GM12891 (cell line): ENCODE data around the gene CDKN2AIPNL.

ENCODE experiments used
- PAX5 ChIP-seq: IDR thresholded peaks from 2 replicates; pipeline ENCODE4 v1.6.1; 2011; ENCODE audit warnings: low read length, moderate library complexity, mild to moderate bottlenecking; ENCODE audit not compliant: insufficient read depth, severe bottlenecking
- POLR2A ChIP-seq: IDR thresholded peaks from 2 replicates; pipeline ENCODE4 v1.6.1; 2011; ENCODE audit warnings: low read depth, low read length, control low read depth
- POLR2AphosphoS5 ChIP-seq: IDR thresholded peaks from 2 replicates; pipeline ENCODE4 v1.6.1; 2011; ENCODE audit warnings: low read depth, low read length, control low read depth
- POU2F2 ChIP-seq: IDR thresholded peaks from 2 replicates; pipeline ENCODE4 v1.6.1; 2011; ENCODE audit warnings: low read depth, mild to moderate bottlenecking, control low read depth, low read length, moderate library complexity
- SPI1 ChIP-seq: IDR thresholded peaks from 2 replicates; pipeline ENCODE4 v1.6.1; 2011; ENCODE audit warnings: low read depth, low read length, control low read depth
- TAF1 ChIP-seq: IDR thresholded peaks from 2 replicates; pipeline ENCODE4 v1.6.1; 2011; ENCODE audit warnings: low read depth, low read length, control low read depth

DNA sequence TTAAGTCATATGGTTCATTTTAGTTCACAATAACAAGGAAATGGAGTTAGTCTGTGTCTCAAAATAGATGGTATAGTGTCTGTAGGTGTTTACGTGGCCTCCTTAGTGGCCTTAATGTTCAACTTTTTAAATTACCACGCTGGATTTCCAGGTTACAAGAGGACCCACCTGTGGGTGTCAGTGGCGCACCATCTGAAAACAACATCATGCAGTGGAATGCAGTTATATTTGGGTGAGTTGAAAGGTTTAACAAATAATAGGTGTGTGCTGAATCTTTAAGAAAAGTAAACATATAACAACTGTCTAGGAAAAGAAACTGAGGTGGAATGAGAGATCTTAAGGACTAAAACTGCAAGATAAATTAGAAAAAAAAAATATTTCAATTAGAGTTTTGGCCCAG is 37.4 kb downstream of the CDKN2AIPNL start:
- TF ChIP-seq POLR2A (no peak), POLR2AphosphoS5 (no peak), TAF1 (no peak), SPI1 (no peak), POU2F2 (no peak), PAX5 (no peak)
